ENCODE results near the gene GNAT1.
"Not testable (repeated sequence)": the region's sequence is repeated elsewhere in the genome, so short reads cannot be mapped to it uniquely, and the experiment has no call there.

Gene GNAT1

GRCh38 chr3:50201573-50202315, 10.3 kb downstream of the GNAT1 start:
- no peak for DNase-seq (ENCODE audit: low spot score)
- FAIRE-seq: no peak

- FAIRE-seq (no peak), DNase-seq (ENCODE audit: low spot score) (no peak)
These were observed 11.1 kb downstream of the GNAT1 start for GRCh38 chr3:50202353-50203112.

GRCh38 chr3:50203113-50203808, 11.9 kb downstream of the GNAT1 start:
- no peak for FAIRE-seq

GRCh38 chr3:50203809-50204803, 12.7 kb downstream of the GNAT1 start:
- DNase-seq (ENCODE audit: low spot score): no peak
- FAIRE-seq: no peak

More at GRCh38 chr3:50203113-50203808, 11.9 kb downstream of the GNAT1 start:
- no peak for DNase-seq (ENCODE audit: low spot score)

GRCh38 chr3:50204804-50205412, 13.5 kb downstream of the GNAT1 start, which contains the start of gene SLC38A3:
Gene SLC38A3, plus strand, starts transcription at chr3:50205271. Its CDS starts 8,929 bp downstream, at chr3:50214200.
- FAIRE-seq: no peak
- no peak for DNase-seq (ENCODE audit: low spot score)

GRCh38 chr3:50205413-50206276, 14.2 kb downstream of the GNAT1 start:
- FAIRE-seq: no peak
- no peak for DNase-seq (ENCODE audit: low spot score)

- FAIRE-seq (no peak), DNase-seq (ENCODE audit: low spot score) (no peak)
These were observed 16.1 kb downstream of the GNAT1 start for GRCh38 chr3:50207359-50208042.

- DNase-seq (ENCODE audit: low spot score) (no peak), FAIRE-seq (no peak)
These were observed 17.4 kb downstream of the GNAT1 start for GRCh38 chr3:50208677-50209344.

GRCh38 chr3:50210176-50210509, 18.7 kb downstream of the GNAT1 start:
- FAIRE-seq: no peak

GRCh38 chr3:50210510-50211367, 19.3 kb downstream of the GNAT1 start:
- FAIRE-seq (no peak), DNase-seq (ENCODE audit: low spot score) (no peak)

More at GRCh38 chr3:50210176-50210509, 18.7 kb downstream of the GNAT1 start:
- no peak for DNase-seq (ENCODE audit: low spot score)

- not testable (repeated sequence) for FAIRE-seq; DNase-seq (ENCODE audit: low spot score)
These were observed 19.9 kb downstream of the GNAT1 start for GRCh38 chr3:50211368-50211717.

- FAIRE-seq (no peak), DNase-seq (ENCODE audit: low spot score) (peak; percentile 36)
These were observed 20.5 kb downstream of the GNAT1 start for GRCh38 chr3:50211930-50212329.

- no peak for DNase-seq (ENCODE audit: low spot score)
- FAIRE-seq: no peak
These were observed 21.1 kb downstream of the GNAT1 start for GRCh38 chr3:50212502-50212901.

GRCh38 chr3:50212971-50213370, 21.6 kb downstream of the GNAT1 start:
- no peak for FAIRE-seq
- no peak for DNase-seq (ENCODE audit: low spot score)

GRCh38 chr3:50213373-50213772, 22.0 kb downstream of the GNAT1 start:
- FAIRE-seq: no peak
- DNase-seq (ENCODE audit: low spot score): no peak

- DNase-seq (ENCODE audit: low spot score) (no peak), FAIRE-seq (no peak)
These were observed 23.4 kb downstream of the GNAT1 start for GRCh38 chr3:50214824-50215223.

- FAIRE-seq: no peak
- no peak for DNase-seq (ENCODE audit: low spot score)
These were observed 24.1 kb downstream of the GNAT1 start for GRCh38 chr3:50215529-50215928.
